Smooth muscle cell (in vitro differentiated cells): ENCODE results near the gene NAA25. TPM values are rescaled to one million over a fixed set of nuclear protein-coding genes. Genes with fewer than 3 reads are reported as not detected.

Experiments used
- DNase-seq: peaks from one replicate; lab custom pipeline; 2025; ENCODE audit not compliant: unreplicated experiment; lab: John Stamatoyannopoulos, UW
- H2AFZ ChIP-seq: fragments of 200-600 bp; sonication (generic); 2 replicates; pipeline ENCODE4 v1.6.0; 2016; ENCODE audit warnings: antibody characterized with exemption, low read depth, mild to moderate bottlenecking
- H3F3A ChIP-seq: fragments of 200-600 bp; sonication (generic); 2 replicates; pipeline ENCODE4 v1.6.0; 2017; ENCODE audit warnings: antibody characterized with exemption, low read depth
- H3K27ac ChIP-seq: fragments of 200-600 bp; sonication (generic); 2 replicates; pipeline ENCODE4 v1.5.1; 2016; ENCODE audit warnings: low read depth, mild to moderate bottlenecking
- H3K27me3 ChIP-seq: fragments of 200-600 bp; sonication (generic); 2 replicates; pipeline ENCODE4 v1.6.1; 2016; ENCODE audit warnings: low read depth, mild to moderate bottlenecking
- H3K36me3 ChIP-seq: fragments of 200-600 bp; sonication (generic); 2 replicates; pipeline ENCODE4 v1.5.1; 2016; ENCODE audit warnings: low read depth
- H3K4me1 ChIP-seq: fragments of 200-600 bp; sonication (generic); 2 replicates; pipeline ENCODE4 v1.5.1; 2016; ENCODE audit warnings: low read depth
- H3K4me2 ChIP-seq: fragments of 200-600 bp; sonication (generic); 2 replicates; pipeline ENCODE4 v1.6.0; 2016; ENCODE audit warnings: mild to moderate bottlenecking
- H3K4me3 ChIP-seq: fragments of 200-600 bp; sonication (generic); 2 replicates; pipeline ENCODE4 v1.5.1; 2016; ENCODE audit warnings: mild to moderate bottlenecking
- H3K79me2 ChIP-seq: fragments of 200-600 bp; sonication (generic); 2 replicates; pipeline ENCODE4 v1.6.0; 2016; ENCODE audit warnings: low read depth, mild to moderate bottlenecking
- H3K9ac ChIP-seq: fragments of 200-600 bp; sonication (generic); 2 replicates; pipeline ENCODE4 v1.6.0; 2016; ENCODE audit warnings: low read depth
- H3K9me3 ChIP-seq: fragments of 200-600 bp; sonication (generic); replicated peaks from 2 replicates; pipeline ENCODE4 v1.5.1; 2016; ENCODE audit warnings: low read depth
- H4K20me1 ChIP-seq: fragments of 200-600 bp; sonication (generic); 2 replicates; pipeline ENCODE4 v1.6.0; 2016; ENCODE audit warnings: low read depth
- CTCF ChIP-seq: fragments of 200-600 bp; sonication (generic); IDR thresholded peaks from 2 replicates; pipeline ENCODE4 v1.5.1; 2017; ENCODE audit warnings: borderline replicate concordance, mild to moderate bottlenecking, antibody characterized with exemption; ENCODE audit not compliant: insufficient read depth, poor library complexity, severe bottlenecking
- WGBS: methylation state at CpG from one replicate; pipeline ENCODE4 v1.1.7; 2016; ENCODE audit warnings: low lambda C conversion rate; 5-methylcytosine and 5-hydroxymethylcytosine counted together
- polyA plus RNA-seq: library from polyadenylated mRNA; unstranded; fragments of >200 nt; fragmentation: Nextera tagmentation; extraction: Ambion mirVana; gene quantifications from 2 replicates; pipeline ENCODE4 v1.2.1, GENCODE V29; 2016
- total RNA-seq: library from RNA; depleted of rRNA; stranded (reverse); fragments of >200 nt; gene quantifications from 2 replicates; pipeline ENCODE4 v1.2.3, GENCODE V29; 2014

Gene NAA25
- total and polyA plus RNA-seq, 2 experiments from 2014 or later: 14.7 to 19.8 TPM

GRCh38 chr12:112140728-112141127 is 32.1 kb upstream of the NAA25 start:
- H2AFZ ChIP-seq: no peak overlapping the region
- TF ChIP-seq CTCF: no peak
- peaks cover under 1% of the 10 kb centered on the region for H4K20me1 ChIP-seq
- H3K27ac ChIP-seq: no peak overlapping the region
- H3F3A ChIP-seq: no peaks in the 10 kb centered on the region
- H3K27me3 ChIP-seq: no peaks in the 10 kb centered on the region
- peaks cover 28% of the 10 kb centered on the region for H3K36me3 ChIP-seq
- H3K9ac ChIP-seq: no peak overlapping the region
- H3K79me2 ChIP-seq: no peaks in the 10 kb centered on the region
- no peak overlapping the region for H3K4me3 ChIP-seq
- DNase-seq: no peak
- H3K9me3 ChIP-seq: no peaks in the 10 kb centered on the region
- over 99% methylated on average over 5 of the region's 5 CpGs for WGBS
- H3K4me2 ChIP-seq: no peak overlapping the region
- no peaks in the 10 kb centered on the region for H3K4me1 ChIP-seq

GRCh38 chr12:112134731-112135130 is 26.1 kb upstream of the NAA25 start:
- no peak for TF ChIP-seq CTCF
- H3K4me1 ChIP-seq: peaks cover under 1% of the 10 kb centered on the region

GRCh38 chr12:112133418-112133817 is 24.8 kb upstream of the NAA25 start:
- no peak for TF ChIP-seq CTCF
- peaks cover 34% of the 10 kb centered on the region for H3K79me2 ChIP-seq
- H3K4me3 ChIP-seq: no peak overlapping the region
- no peaks in the 10 kb centered on the region for H3K36me3 ChIP-seq
- H3K27ac ChIP-seq: no peak overlapping the region
- no peak overlapping the region for H2AFZ ChIP-seq
- no peaks in the 10 kb centered on the region for H3K27me3 ChIP-seq
- H3K4me1 ChIP-seq: peaks cover 6% of the 10 kb centered on the region
- H4K20me1 ChIP-seq: peaks cover 57% of the 10 kb centered on the region
- WGBS: 100% methylated on average over 5 of the region's 5 CpGs
- H3F3A ChIP-seq: no peaks in the 10 kb centered on the region
- H3K9me3 ChIP-seq: no peaks in the 10 kb centered on the region
- DNase-seq: no peak
- no peak overlapping the region for H3K4me2 ChIP-seq
- H3K9ac ChIP-seq: no peak overlapping the region

More at GRCh38 chr12:112134731-112135130, 26.1 kb upstream of the NAA25 start:
- Histone ChIP-seq H3F3A (no peaks in the 10 kb centered on the region), H3K9me3 (no peaks in the 10 kb centered on the region), H3K4me2 (no peak overlapping the region), H3K27me3 (no peaks in the 10 kb centered on the region), H3K4me3 (no peak overlapping the region), H3K27ac (no peak overlapping the region), H2AFZ (no peak overlapping the region), H3K79me2 (peaks cover 23% of the 10 kb centered on the region), H3K9ac (no peak overlapping the region), H4K20me1 (peaks cover 49% of the 10 kb centered on the region), H3K36me3 (no peaks in the 10 kb centered on the region)
- 97% methylated on average over 3 of the region's 3 CpGs for WGBS
- no peak for DNase-seq

GRCh38 chr12:112131686-112132085 is 23.1 kb upstream of the NAA25 start:
- TF ChIP-seq CTCF: no peak
- Histone ChIP-seq H3K9me3 (no peaks in the 10 kb centered on the region), H3K4me2 (peak overlapping the region; percentile 78), H3K27me3 (no peaks in the 10 kb centered on the region), H4K20me1 (peaks cover 73% of the 10 kb centered on the region), H3K4me3 (no peak overlapping the region), H3F3A (no peaks in the 10 kb centered on the region), H3K4me1 (peaks cover 11% of the 10 kb centered on the region), H3K36me3 (no peaks in the 10 kb centered on the region), H2AFZ (no peak overlapping the region), H3K79me2 (peaks cover 52% of the 10 kb centered on the region), H3K9ac (no peak overlapping the region), H3K27ac (no peak overlapping the region)
- WGBS: 88% methylated on average over 1 of the region's 1 CpG
- DNase-seq: no peak
